HG03521 (cell line): ENCODE data around the gene ENAM.
"Not testable (repeated sequence)": the region's sequence is repeated elsewhere in the genome, so short reads cannot be mapped to it uniquely, and the experiment has no call there.

Experiments
- ATAC-seq: cut with Tn5 transposase; IDR thresholded peaks from one replicate; pipeline ENCODE4 v1.9.1; 2021; ENCODE audit warnings: mild to moderate bottlenecking, moderate library complexity; ENCODE audit not compliant: unreplicated experiment

ENAM gene

GRCh38 chr4:70674191-70674590 is 45.6 kb downstream of the ENAM start:
- ATAC-seq: no peak

- no peak for ATAC-seq
Measured at GRCh38 chr4:70674731-70675130, 46.2 kb downstream of the ENAM start.

DNA sequence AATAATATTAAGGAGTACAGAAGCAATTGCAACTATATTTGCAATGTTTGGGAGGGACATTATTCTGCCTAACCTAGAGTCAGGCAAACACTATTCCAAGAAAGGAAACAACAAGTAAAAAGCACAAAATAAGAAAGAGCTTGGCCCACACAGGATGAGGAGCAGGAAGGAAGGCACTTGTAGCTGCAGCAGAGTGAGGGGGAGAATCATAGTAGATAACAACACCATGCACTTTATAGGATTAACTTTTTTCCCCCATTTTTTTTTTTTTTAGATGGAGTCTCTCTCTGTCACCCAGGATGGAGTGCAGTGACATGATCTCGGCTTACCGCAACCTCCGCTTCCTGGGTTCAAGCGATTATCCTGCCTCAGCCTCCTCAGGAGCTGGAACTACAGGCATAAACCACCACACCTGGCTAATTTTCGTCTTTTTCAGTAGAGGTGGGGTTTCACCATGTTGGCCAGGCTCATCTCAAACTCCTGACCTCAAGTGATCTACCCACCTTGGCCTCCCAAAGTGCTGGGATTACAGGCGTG is 48.1 kb downstream of the ENAM start:
- ATAC-seq: no peak

DNA sequence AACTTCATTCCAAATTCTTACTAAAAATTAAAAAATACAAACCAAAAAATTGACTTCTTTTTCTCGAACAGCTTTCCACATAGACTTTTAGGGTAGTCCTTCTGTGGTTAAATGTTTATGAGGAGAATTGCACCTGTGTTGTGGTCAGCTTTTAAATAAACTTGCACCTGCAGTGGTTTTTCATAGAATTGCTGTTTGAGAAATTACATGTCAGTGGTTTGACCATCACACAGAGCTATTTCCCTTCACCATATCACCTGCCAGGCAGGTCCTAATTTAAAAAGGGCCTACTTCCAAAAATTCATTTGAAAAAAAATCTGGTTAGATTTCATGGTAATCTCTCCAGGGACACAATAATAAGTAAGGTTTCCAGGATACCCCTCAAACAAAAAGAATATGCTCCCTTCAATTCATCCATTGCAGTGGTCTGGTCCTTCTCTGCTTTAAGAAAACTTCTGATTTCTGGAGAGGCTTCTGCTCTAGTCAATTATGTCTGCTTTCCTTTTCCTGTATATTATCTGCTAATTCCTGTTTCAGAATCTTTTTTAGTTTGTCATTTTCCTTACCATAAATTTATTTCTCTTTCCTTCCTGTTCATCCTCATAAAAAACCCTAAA is 49.9 kb downstream of the ENAM start:
- peak; percentile 74 for ATAC-seq

- ATAC-seq: no peak
Measured at GRCh38 chr4:70680934-70681333, 52.4 kb downstream of the ENAM start.

- ATAC-seq: peak; percentile 34
Measured at GRCh38 chr4:70681704-70682103, 53.2 kb downstream of the ENAM start.

DNA sequence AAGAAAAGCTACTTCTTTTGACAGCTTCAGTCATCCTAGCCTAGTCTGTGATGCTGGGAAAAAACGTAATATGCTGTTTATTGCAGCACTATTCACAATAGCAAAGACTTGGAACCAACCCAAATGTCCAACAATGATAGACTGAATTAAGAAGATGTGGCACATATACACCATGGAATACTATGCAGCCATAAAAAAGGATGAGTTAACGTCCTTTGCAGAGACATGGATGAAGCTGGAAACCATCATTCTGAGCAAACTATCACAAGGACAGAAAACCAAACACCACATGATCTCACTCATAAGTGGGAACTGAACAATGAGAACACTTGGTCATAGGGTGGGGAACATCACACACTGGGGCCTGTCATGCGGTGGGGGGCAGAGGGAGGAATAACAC is 53.6 kb downstream of the ENAM start:
- not testable (repeated sequence) for ATAC-seq

DNA sequence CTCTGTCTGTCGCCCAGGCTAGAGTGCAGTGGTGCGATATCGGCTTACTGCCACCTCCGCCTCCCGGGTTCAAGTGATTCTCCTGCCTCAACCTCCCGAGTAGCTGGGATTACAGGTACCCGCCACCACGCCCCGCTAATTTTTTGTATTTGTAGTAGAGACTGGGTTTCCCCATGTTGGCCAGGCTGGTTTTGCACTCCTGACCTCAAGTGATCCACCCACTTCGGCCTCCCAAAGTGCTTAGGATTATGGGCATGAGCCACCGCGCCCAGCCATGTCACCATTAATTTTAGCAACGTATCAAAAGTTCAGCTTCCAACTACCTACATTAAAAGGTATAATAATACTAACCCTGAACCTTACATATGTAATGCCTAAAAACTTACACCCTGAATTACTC is 58.8 kb downstream of the ENAM start:
- ATAC-seq: no peak

DNA sequence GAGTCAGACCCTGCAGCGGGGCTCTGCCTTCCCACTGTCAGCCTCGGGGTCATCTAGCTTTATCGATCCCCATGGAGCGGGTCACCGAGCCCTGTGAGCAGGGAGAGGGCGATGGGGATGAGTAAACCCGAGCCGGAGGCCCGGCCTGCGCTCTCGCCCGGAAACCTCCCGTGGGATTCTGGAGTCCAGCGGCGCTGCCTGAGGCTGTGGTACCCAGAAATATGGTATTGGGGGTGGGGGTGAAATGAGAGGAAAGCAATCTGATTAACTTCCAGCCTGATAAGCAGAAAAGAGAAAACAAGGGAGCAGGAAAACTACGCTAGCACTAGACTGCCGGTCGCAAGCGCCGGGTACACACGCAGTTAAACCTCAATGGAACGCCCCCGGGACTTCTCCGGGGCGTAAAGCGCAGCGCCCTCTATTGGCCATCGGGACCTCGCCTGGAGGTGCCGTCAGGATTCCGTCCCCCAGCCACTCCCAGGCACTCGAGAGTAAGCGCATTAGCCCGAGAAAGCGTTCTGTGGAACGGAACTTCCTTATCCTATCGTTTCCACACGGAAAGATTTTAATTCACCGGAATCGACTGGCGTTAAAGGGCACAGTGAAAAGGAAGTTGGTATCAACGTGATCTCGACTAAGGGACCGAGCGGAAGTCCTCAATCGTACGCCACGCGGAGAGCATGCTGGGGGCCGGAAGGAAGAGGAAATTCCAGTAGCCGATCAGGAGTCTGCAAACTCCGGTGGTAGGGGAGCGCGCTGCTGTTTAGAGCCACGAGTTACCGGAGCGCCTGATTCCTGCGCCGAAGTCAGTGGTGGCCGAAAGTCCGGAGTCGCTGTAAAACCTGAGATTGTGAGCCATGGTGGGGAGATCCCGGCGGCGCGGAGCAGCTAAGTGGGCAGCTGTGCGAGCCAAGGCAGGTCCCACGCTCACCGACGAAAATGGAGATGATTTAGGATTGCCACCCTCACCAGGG is 59.6 kb downstream of the ENAM start, which contains the start of gene UTP3:
Gene UTP3, plus strand, starts transcription at position 712 of the 974 bp plus-strand sequence. Its CDS starts 146 bp downstream, at position 858.
- peak; percentile 89 for ATAC-seq

GRCh38 chr4:70688795-70689231 is 60.3 kb downstream of the ENAM start:
- ATAC-seq: peak; percentile 5

- no peak for ATAC-seq
Measured at GRCh38 chr4:70691661-70692060, 63.1 kb downstream of the ENAM start.

DNA sequence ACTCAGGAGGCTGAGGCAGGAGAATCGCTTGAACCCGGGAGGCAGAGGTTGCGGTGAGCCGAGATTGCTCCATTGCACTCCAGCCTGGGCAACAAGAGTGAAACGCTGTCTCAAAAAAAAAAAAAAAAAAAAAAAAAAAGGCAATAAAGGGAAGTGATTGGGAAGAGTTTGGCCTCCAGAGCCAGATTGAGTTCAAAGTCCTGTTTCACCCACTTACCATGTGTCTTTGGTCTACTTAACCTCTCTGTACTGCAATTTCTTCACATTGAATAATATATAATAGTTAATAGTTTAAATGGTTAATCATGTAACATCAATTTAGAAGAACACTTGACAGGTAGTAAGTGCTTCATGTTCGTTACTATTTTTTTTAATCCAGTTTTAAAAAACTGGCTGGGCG is 66.1 kb downstream of the ENAM start:
- not testable (repeated sequence) for ATAC-seq
